Measurements from ENCODE around the gene EPHB3.

Gene EPHB3

DNA sequence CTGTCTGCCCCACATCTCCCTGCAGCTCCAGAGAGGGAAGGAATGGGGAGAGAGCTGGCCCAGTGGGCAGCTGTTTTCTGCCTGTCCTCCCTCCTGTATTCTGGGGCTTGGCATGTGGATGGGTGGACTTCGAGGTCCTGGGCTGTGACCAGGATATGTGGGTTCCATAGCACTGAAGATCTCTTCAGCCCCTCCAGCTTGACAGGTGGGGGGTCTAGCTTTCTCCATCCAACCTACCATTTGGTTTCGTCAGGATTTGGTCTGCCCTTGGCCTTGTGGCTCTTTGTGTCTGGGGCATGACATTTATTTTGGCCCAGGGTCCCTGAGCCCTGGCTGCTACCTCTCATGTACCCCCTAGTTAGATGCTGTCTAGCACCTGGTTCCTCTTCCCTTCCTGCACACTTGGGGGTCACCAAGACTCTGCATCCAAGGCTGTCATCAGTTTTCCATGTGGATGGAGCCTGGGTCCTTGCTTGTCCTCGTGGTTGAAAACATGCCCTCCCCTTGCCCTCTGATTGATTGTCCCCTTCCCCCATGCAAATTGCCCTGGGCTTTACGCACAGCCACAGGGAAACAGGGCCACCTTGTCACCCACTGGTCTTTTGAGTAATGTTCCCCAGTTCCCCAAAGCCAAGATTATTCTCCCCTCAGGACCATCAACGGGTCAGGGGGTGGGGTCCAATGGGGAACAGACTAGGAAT lies 3.2 kb downstream of the EPHB3 start:
- no peak for DNase-seq (ENCODE audit: low spot score)

DNA sequence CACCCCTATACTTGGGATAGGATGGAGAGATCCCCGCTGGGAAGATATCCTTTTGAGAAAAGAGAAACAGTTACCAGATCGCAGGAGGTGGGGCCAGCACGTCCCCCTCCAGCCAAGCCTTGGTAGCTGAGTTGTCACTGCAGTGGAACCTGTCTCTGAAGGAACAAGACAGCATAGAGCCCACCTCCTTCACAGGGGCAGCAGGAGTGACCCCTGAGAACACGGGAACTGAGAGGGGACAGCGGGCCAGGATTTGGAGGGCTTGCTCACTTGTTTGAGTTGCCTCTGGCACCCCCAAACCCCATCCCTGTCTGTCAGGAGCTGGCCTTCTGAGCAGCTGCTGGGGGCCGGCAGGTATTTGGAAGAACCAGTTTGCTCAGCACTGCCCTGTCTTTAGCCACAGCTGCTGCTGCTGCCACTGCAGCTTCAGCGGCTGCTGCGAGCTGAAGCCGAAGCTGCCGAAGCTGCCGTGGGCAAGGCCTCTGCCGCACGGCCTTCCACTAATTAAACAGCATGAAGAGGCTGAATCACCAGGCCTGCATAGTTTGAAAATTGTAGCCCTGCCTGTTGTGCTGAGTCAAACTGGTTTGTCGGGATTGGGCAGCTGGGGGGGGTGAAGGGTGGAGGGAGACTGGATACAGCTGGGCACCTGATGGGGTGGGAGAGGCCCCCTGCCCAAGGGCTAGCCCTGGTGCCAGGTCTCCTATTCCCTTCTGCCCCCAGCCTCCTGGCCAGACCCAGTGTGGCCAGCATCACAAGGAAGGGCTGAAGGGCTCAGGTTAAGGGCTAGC lies 4.0 kb downstream of the EPHB3 start:
- DNase-seq (ENCODE audit: low spot score) = peak; percentile 85

GRCh38 chr3:184566441-184567414 lies 5.1 kb downstream of the EPHB3 start:
- DNase-seq (ENCODE audit: low spot score) = peak; percentile 81

DNA sequence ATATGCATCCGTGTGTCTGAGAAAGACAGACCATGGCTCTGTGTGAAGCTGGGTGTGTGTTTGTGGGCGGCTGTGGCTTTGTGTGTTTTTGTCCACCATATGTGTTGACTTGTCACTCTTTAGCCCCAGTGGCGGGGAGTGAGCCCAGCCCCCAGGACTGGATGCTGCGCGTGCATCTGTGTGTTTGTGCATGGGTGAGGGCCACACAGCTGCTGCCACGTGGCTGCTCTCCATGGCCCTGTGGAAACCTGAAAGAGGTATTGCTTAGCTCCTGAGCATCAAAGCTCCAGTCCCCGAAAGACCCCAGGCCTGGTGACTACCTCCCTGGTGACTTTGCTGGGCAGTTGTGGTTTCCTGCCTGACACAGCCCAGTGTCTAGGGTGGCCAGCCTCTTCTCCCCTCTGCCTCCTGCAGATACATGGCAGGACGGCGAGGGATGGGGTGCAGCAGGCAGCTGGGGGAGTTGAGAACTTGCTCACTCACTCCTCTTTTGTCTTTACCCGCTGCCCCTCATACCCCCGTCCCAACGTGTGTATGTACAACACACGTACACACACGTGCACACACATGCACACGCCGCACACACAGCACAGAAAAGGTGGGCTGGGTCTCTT lies 6.5 kb downstream of the EPHB3 start:
- DNase-seq (ENCODE audit: low spot score) = no peak

GRCh38 chr3:184568560-184568923 lies 7.0 kb downstream of the EPHB3 start:
- DNase-seq (ENCODE audit: low spot score) = no peak

DNA sequence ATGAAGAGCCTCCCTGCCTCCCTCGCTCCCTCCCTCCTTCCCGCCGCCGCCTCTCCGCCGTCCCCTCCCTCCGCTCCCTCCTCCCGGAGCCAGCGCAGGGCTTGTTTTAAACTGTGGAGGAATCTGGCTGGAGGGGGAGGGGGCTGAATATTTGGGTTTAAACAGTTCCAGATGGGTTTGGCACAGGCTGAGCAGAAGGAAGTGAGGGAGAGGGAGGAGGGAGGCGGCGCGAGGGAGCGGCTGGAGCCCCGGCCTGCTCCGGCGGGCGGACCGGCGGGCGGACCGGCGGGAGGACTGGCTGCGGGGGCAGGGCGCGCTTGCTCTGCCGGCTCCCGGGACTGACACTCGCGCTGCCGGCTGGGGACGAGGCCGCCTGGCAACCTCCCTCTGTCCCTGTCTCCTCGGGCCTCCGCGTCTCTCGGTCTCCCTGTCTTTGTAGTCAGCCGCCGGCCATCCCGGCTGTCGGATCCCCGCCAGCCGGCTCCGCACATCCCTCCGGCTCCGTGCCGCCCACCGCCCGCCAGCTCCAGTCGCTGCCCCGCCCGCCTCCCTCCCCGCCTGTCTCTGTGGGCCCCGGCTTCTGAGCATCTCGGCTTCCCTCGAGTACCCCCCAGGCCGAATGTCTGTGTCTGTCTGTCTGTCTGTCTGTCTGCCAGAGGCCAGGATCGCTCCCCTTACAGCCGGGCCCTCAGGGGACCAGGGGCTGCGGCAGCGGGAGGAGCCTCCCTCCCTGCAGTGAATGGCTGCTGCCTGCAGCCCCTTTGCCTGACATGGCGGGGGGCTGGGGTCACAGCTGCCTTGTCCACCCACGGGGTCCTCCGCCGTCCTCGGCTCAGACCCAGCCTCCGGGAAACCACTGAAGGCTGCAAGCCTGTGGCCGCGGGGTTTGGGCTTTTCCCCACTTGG lies 7.6 kb downstream of the EPHB3 start:
- DNase-seq (ENCODE audit: low spot score) = peak; percentile 46

- DNase-seq (ENCODE audit: low spot score) = no peak
Measured at GRCh38 chr3:184570035-184570434, 8.4 kb downstream of the EPHB3 start.

DNA sequence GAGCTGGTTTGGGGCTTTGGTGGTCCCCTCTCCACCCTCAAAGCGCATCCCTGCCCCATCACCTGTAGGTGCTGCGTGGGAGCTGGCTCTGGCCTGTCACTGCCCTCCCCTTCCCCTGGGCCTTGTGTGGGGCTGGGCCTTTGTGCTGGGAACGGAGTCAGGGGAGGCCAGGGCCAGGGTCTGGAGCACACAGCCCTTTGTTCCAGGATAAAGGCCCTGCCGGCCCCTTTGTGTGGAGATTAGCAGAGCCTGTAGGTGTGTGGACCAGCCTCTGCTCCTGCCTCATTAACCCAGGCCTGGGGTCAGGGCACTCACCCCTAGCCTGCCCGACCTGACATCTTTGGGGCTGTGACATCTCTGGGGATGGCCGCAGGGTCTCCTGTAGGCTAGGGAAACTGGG lies 8.9 kb downstream of the EPHB3 start:
- DNase-seq (ENCODE audit: low spot score) = no peak

- DNase-seq (ENCODE audit: low spot score) = no peak
Measured at GRCh38 chr3:184571750-184572377, 10.3 kb downstream of the EPHB3 start.

- no peak for DNase-seq (ENCODE audit: low spot score)
Measured at GRCh38 chr3:184572633-184573270, 11.2 kb downstream of the EPHB3 start.

- no peak for DNase-seq (ENCODE audit: low spot score)
Measured at GRCh38 chr3:184574515-184575417, 13.2 kb downstream of the EPHB3 start.

GRCh38 chr3:184575701-184576100 lies 14.1 kb downstream of the EPHB3 start:
- no peak for DNase-seq (ENCODE audit: low spot score)

- no peak for DNase-seq (ENCODE audit: low spot score)
Measured at GRCh38 chr3:184576457-184577240, 15.1 kb downstream of the EPHB3 start.

- DNase-seq (ENCODE audit: low spot score) = no peak
Measured at GRCh38 chr3:184577546-184577945, 16.0 kb downstream of the EPHB3 start.

- no peak for DNase-seq (ENCODE audit: low spot score)
Measured at GRCh38 chr3:184578218-184578617, 16.6 kb downstream of the EPHB3 start.

- no peak for DNase-seq (ENCODE audit: low spot score)
Measured at GRCh38 chr3:184578822-184579221, 17.2 kb downstream of the EPHB3 start.

DNA sequence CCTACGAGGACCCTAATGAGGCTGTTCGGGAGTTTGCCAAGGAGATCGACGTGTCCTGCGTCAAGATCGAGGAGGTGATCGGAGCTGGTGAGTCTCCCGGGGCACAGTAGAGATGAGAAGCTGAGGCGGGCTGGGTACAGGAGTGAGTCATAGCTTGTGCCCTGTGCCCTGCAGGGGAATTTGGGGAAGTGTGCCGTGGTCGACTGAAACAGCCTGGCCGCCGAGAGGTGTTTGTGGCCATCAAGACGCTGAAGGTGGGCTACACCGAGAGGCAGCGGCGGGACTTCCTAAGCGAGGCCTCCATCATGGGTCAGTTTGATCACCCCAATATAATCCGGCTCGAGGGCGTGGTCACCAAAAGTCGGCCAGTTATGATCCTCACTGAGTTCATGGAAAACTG lies 17.9 kb downstream of the EPHB3 start:
- no peak for DNase-seq (ENCODE audit: low spot score)

- no peak for DNase-seq (ENCODE audit: low spot score)
Measured at GRCh38 chr3:184580376-184580775, 18.8 kb downstream of the EPHB3 start.
